Measurements from ENCODE around the gene TUBA1C. TPM values are rescaled to one million over a fixed set of nuclear protein-coding genes. Genes with fewer than 3 reads are reported as not detected.

Gene TUBA1C
- total and polyA plus RNA-seq, 2 of the 4 experiments (the other 2 are of a cell fraction), result 1,420 to 2,555 TPM

DNA sequence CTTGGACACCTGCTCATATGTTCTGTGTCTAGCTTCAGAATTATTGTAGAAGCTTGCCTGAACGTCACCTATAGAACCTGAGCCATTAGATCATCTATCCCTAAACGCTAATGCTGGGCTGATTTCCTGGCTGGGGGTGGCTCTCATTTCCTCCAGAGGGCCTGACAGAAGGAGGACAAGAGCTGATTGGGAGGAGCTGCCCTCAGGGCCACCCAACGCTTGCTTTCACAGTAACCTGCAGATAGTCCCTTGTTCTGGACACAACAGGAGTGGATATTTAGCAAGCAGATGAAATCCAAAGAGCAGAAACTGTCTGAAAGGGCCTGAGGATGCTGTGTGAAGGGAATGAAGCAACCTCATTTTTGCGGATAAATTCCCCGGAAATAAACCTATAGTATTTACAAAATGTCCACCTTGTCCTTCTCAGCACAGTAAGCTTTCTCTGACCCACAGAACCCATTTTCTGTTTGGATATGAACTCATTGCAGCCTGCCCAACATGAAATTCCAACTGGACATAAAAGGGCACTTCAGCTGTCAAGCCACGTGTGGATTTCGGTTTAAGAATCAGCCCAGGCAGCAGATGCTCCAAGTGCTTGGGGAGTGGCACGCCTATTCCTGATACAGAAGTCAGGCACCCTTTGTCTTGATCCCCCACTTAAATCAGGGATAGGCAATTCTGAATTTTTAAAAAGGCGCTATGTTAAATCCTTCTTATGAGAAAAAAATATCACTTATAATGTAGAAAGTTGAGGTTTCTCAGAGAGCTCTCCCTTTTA lies 32.8 kb upstream of the TUBA1C start:
- H3K9ac ChIP-seq (ENCODE audit: low read depth, low read length), result peak overlapping the region; percentile 27
- peak overlapping the region; percentile 97 for H3K4me2 ChIP-seq (ENCODE audit: low read depth, low read length)
- peak overlapping the region; percentile 99 for H3K18ac ChIP-seq (ENCODE audit: low read depth, low read length)
- H2BK20ac ChIP-seq (ENCODE audit: low read depth, low read length), result peak overlapping the region; percentile 73
- H3K27me3 ChIP-seq (ENCODE audit: control insufficient read depth, insufficient read depth, low read length), result no peaks in the 10 kb centered on the region
- peak overlapping the region; percentile 97 for H2BK120ac ChIP-seq (ENCODE audit: low read depth, low read length)
- TF ChIP-seq MXI1 (IDR thresholded peaks at IDR 0.05; ENCODE audit: borderline replicate concordance, low read depth, low read length) (peak; percentile 73; the same call in 1 of the 2 replicates), NFE2L2 (IDR thresholded peaks at IDR 0.05; ENCODE audit: low read depth, low read length) (no peak)
- peak overlapping the region; percentile 57 for H4K91ac ChIP-seq (ENCODE audit: insufficient read depth, low read depth, low read length)
- H2AK9ac ChIP-seq (replicated peaks; ENCODE audit: low read depth, low read length, poor library complexity), result peak overlapping the region; percentile 89
- no TSS peak for BruUV-seq (replicated peaks)
- H4K20me1 ChIP-seq (ENCODE audit: insufficient read depth, low read length), result no peaks in the 10 kb centered on the region
- peaks cover 7 to 22% of the 10 kb centered on the region in 2 experiments; a peak in 3 of 4 replicates for H3K79me1 ChIP-seq (ENCODE audit: low read depth in 1 of 2, low read length in 2 of 2)
- intact Hi-C loops (cut with micrococcal nuclease) (no loop called here), in situ Hi-C loops (cut with MboI; ENCODE audit: low sequenced_read_pairs) (loop anchor here (10.0 kb wide), 1 partner anchor 47 kb away; the partner anchor contains the start of gene TUBA1A), dilution Hi-C loops (cut with HindIII; ENCODE audit: low sequenced_read_pairs, unreplicated experiment) (no loop called here)
- ATAC-seq (ENCODE audit: low read depth) (no peak), DNase-seq (no peak)
- ChIA-PET CTCF (interaction anchor here (1.0 to 2.7 kb wide), 5 partner anchors 9 to 101 kb away, joined by 3 to 15 read pairs (median 4); partner anchors contain the start of gene TUBA1B), POLR2A (ENCODE audit: unreplicated experiment) (interaction anchor here (1.0 to 2.7 kb wide), 3 partner anchors 44 to 103 kb away, joined by 4 to 16 read pairs (median 8); partner anchors contain the start of genes TUBA1A and TUBA1B)
- H3K4me3 ChIP-seq (ENCODE audit: insufficient read depth, low read depth, low read length), result no peak overlapping the region
- peak overlapping the region; percentile 94 for H2BK5ac ChIP-seq (ENCODE audit: low read depth, low read length, poor library complexity, severe bottlenecking)
- peaks cover 16% of the 10 kb centered on the region for H3K4me1 ChIP-seq (ENCODE audit: control insufficient read depth, insufficient read depth, low read length)
- H3K36me3 ChIP-seq (ENCODE audit: control insufficient read depth, insufficient read depth, low read length), result no peaks in the 10 kb centered on the region
- H2AFZ ChIP-seq (replicated peaks; ENCODE audit: low read length, poor library complexity), result peak overlapping the region; percentile 88
- H4K5ac ChIP-seq (ENCODE audit: low read depth, low read length), result peak overlapping the region; percentile 62
- peak overlapping the region; percentile 74 for H2BK15ac ChIP-seq (ENCODE audit: low read depth, low read length)
- peak overlapping the region; percentile 97 for H3K14ac ChIP-seq (replicated peaks; ENCODE audit: low read depth, low read length)
- WGBS, 2 experiments (ENCODE audit: extremely low coverage in 2 of 2, insufficient read length in 1 of 2), result 58% methylated on average over 2 of the region's 9 CpGs; no CpG with 5 or more reads in 1 of the 2 experiments
- peak overlapping the region; percentile 92; the same call in 1 of the 2 replicates for H3K56ac ChIP-seq (ENCODE audit: extremely low read depth, insufficient read depth, low read length)
- peak overlapping the region; percentile 98 for H3K4ac ChIP-seq (ENCODE audit: low read depth, low read length)
- H2AK5ac ChIP-seq (ENCODE audit: low read depth, low read length), result peak overlapping the region; percentile 92
- H4K8ac ChIP-seq (ENCODE audit: low read depth in 2 of 2, low read length in 2 of 2), result peak overlapping the region; percentile 77 to 97
- no peaks in the 10 kb centered on the region for H3K9me3 ChIP-seq (ENCODE audit: control insufficient read depth, insufficient read depth, low read length)
- peaks cover 12% of the 10 kb centered on the region for H3K9me1 ChIP-seq (ENCODE audit: insufficient read depth, low read length)
- peak overlapping the region; percentile 54; the same call in 1 of the 2 replicates for H3K27ac ChIP-seq (ENCODE audit: insufficient read depth, low read length)
- peak overlapping the region; percentile 98 for H3K23ac ChIP-seq (ENCODE audit: low read depth, low read length)

Data from IMR-90 (cell line).